Prostate gland (tissue), 2 donors: ENCODE measurements around the gene DNAJB8.

Experiments
- POLR2A ChIP-seq: fragments of 450-650 bp; IDR thresholded peaks from one replicate; pipeline ENCODE4 v1.6.1; 2016; ENCODE audit warnings: antibody characterized with exemption, mild to moderate bottlenecking
- POLR2AphosphoS5 ChIP-seq: sonication (generic); formaldehyde crosslinking; IDR thresholded peaks from one replicate; pipeline ENCODE4 v1.6.1; 2017; ENCODE audit warnings: antibody characterized with exemption
- TF ChIP-seq, protein P1 (sequence below), 4 experiments: fragments of 200-600 bp in 2 of 4; fragments of 450-650 bp in 2 of 4; sonication (generic) in 2 of 4; IDR thresholded peaks; 1 replicate in 3 of 4; 2 replicates in 1 of 4; pipeline ENCODE4 v1.5.1; 2016 to 2019; ENCODE audit warnings: antibody characterized with exemption in 4 of 4, mild to moderate bottlenecking in 2 of 4, moderate library complexity in 2 of 4

DNA sequence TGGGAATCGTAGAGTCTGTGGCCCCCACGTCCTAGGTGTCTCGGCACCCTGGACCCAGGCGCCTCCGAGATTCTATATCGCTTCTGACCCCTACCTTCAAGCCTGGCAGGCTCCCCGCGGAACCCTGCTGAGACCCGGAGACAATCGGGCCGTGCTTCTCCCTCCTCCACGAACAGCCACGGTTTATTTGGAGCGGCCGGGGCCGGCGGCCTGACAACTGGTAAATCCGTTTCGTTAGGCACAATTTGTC is 24.9 kb upstream of the DNAJB8 start:
- TF ChIP-seq POLR2A (no peak), POLR2AphosphoS5 (no peak)
- TF ChIP-seq, protein P1, sequence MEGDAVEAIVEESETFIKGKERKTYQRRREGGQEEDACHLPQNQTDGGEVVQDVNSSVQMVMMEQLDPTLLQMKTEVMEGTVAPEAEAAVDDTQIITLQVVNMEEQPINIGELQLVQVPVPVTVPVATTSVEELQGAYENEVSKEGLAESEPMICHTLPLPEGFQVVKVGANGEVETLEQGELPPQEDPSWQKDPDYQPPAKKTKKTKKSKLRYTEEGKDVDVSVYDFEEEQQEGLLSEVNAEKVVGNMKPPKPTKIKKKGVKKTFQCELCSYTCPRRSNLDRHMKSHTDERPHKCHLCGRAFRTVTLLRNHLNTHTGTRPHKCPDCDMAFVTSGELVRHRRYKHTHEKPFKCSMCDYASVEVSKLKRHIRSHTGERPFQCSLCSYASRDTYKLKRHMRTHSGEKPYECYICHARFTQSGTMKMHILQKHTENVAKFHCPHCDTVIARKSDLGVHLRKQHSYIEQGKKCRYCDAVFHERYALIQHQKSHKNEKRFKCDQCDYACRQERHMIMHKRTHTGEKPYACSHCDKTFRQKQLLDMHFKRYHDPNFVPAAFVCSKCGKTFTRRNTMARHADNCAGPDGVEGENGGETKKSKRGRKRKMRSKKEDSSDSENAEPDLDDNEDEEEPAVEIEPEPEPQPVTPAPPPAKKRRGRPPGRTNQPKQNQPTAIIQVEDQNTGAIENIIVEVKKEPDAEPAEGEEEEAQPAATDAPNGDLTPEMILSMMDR (IDR thresholded peaks at IDR 0.05) = no peak
